ENCODE measurements around the gene SSH3.

SSH3 gene

DNA sequence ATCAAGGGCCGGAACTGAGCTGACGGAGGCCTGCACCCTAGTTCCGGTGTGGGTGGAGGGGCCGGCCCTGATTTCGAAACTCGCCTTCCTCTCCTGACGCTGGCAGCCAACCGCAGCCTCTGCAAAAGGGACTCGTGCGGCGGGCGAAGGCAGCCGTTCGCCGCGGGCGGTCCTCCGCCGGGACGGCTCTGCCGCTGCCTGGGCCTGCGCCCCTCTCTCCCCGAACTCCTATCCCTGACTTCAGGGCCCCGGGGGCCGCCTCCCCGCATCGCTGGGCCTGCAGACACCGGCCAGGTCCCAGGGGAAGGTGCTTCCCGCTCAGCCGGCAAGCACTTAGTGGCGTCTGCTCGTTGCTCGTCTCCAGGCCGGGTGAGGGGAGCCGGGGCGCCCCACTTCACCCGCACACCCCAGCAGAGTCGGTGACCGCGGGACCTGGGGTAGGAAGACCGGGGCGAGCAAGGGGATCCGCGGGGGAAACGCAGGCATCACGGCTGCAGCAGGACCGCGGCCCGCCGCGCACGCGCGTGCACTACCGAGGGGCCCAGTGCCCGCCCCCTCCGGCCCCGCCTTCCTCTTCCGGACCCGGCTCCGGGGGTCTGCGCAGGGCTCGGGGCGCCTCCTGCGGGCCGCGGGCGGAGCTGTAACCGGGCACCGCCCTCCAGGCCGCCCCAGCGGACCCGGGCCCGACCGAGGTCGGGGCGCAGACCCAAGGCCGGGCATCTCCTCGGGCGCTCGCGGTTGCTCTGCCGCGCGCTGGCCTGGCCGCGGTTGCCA lies 14.7 kb upstream of the SSH3 start:
- TF ChIP-seq, protein P1, sequence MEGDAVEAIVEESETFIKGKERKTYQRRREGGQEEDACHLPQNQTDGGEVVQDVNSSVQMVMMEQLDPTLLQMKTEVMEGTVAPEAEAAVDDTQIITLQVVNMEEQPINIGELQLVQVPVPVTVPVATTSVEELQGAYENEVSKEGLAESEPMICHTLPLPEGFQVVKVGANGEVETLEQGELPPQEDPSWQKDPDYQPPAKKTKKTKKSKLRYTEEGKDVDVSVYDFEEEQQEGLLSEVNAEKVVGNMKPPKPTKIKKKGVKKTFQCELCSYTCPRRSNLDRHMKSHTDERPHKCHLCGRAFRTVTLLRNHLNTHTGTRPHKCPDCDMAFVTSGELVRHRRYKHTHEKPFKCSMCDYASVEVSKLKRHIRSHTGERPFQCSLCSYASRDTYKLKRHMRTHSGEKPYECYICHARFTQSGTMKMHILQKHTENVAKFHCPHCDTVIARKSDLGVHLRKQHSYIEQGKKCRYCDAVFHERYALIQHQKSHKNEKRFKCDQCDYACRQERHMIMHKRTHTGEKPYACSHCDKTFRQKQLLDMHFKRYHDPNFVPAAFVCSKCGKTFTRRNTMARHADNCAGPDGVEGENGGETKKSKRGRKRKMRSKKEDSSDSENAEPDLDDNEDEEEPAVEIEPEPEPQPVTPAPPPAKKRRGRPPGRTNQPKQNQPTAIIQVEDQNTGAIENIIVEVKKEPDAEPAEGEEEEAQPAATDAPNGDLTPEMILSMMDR (conservative IDR thresholded peaks at IDR 0.05; ENCODE audit: control insufficient read depth, insufficient read depth, low read depth, low read length): no peak

DNA sequence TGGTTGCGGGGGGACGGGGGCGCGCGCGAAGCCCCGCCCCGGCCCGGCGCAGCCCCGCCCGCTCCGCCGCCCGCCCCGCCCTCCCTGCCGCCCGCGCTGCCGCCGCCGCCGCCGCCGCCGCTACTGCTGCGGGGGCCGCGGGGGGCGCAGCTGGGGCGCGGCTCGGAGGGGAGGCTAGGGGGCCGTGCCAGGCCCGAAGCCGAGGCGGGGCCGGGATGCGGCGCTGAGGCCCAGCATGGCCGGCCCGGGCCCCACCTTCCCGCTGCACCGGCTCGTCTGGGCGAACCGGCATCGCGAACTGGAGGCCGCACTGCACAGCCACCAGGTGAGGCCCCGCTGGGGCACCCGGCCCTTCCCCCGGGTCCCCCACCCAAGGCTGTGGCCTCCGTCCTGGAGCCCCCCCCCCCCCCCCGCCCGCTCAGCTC lies 14.1 kb upstream of the SSH3 start, which contains the start of gene ANKRD13D:
Gene ANKRD13D (plus strand): TSS at position 78 of the 425 bp plus-strand sequence. CDS start 158 bp downstream, at position 236.
- peak within 1 kb of the TSS; percentile 72 for H3K4me3 ChIP-seq (ENCODE audit: control insufficient read depth, low read depth, low read length)
- TF ChIP-seq, protein P1 (conservative IDR thresholded peaks at IDR 0.05; ENCODE audit: control insufficient read depth, insufficient read depth, low read depth, low read length): no peak
- DNase-seq (ENCODE audit: low read depth): no peak

More for the DNA sequence above, 14.7 kb upstream of the SSH3 start:
- peak overlapping the region; percentile 61 for H3K4me3 ChIP-seq (ENCODE audit: control insufficient read depth, low read depth, low read length)
- peak; percentile 82 for DNase-seq (ENCODE audit: low read depth)

DNA sequence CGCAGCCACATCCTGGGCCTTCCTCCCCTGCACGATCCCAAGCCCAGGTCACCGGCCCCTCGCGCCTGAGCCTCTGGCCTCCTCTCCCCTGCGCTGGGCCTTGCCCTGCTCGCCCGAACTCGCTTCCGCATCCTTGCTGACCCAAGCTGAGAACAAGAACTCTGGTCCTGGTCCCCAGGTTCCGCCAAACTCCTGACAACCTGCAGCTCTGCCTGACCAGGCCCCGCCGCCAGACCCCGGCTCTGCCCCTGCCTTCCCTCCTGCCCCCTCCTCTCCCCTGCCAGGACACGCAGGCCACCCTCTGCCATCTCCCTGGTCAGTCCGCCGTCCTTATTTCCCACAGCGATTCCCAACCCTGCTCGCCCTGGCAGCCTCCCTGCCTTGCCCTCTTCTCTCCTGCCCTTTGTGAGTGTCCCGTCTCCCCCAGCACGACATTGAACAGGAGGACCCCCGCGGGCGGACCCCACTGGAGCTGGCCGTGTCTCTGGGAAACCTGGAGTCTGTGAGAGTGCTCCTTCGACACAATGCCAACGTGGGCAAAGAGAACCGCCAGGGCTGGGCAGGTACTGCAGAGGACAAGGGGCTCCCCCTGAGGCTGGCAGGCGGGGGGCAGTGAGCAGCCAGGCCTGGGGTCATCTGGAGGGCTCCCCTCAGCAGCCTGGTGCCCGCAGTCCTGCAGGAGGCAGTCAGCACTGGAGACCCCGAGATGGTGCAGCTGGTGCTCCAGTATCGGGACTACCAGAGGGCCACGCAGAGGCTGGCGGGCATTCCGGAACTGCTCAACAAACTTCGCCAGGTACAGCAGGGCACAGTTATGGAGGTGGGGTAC lies 13.5 kb upstream of the SSH3 start:
- TF ChIP-seq, protein P1 (conservative IDR thresholded peaks at IDR 0.05; ENCODE audit: control insufficient read depth, insufficient read depth, low read depth, low read length): no peak
- no peak for DNase-seq (ENCODE audit: low read depth)
- H3K4me3 ChIP-seq (ENCODE audit: control insufficient read depth, low read depth, low read length): peak overlapping the region; percentile 72

DNA sequence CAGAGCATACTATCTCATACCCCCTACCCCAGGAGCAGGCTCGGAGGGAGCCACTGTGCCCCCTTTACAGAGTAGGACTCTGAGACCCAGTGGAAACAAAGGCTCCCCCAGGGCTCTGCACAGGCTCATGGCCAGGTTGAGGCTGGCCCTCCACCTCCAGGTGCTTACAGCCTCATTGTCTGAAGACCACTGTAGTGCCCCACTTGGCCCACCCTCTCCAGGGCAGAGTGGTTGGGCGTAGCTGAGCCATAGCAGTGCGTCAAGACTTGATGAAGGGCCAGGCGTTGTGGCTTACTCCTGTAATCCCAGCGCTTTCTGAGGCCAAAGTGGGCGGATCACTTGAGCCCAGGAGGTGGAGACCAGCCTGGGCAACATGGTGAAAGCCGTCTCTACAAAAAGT lies 12.5 kb upstream of the SSH3 start:
- DNase-seq (ENCODE audit: low read depth): peak; percentile 89
- H3K4me3 ChIP-seq (ENCODE audit: control insufficient read depth, low read depth, low read length): no peak overlapping the region
- TF ChIP-seq, protein P1 (conservative IDR thresholded peaks at IDR 0.05; ENCODE audit: control insufficient read depth, insufficient read depth, low read depth, low read length): no peak

DNA sequence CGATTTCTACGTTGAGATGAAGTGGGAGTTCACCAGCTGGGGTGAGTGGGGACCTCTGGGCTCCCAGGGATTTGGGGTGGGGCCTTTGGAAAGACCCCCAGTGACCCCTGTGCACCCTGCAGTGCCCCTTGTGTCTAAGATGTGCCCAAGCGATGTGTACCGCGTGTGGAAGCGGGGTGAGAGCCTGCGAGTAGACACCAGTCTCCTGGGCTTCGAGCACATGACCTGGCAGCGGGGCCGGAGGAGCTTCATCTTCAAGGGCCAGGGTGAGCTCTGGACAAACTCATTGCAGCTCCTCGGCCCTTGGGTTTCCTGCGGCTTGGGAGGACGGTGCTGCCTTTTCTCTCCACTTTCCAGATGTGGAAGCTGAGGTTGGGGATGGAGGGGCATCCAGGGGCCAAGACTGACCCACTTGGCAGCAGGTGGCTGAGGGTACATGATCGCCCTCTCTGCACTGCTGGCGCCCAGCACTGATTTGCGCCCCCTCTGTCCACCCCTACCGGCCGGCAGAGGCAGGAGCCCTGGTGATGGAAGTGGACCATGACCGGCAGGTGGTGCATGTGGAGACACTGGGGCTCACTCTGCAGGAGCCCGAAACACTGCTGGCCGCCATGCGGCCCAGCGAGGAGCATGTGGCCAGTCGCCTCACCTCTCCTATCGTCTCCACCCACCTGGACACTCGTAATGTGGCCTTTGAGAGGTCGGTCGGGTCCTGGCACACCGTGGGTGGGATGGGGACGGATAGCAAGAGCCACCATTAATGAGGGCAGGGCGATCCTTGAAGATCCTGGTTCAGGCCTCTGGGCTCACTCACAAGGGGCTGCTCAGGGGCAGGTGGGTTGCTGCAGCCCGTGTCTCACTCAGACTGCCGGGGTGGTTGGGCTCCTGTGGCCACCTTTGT lies 11.6 kb upstream of the SSH3 start:
- H3K4me3 ChIP-seq (ENCODE audit: control insufficient read depth, low read depth, low read length): no peak overlapping the region
- TF ChIP-seq, protein P1 (conservative IDR thresholded peaks at IDR 0.05; ENCODE audit: control insufficient read depth, insufficient read depth, low read depth, low read length): no peak
- no peak for DNase-seq (ENCODE audit: low read depth)

DNA sequence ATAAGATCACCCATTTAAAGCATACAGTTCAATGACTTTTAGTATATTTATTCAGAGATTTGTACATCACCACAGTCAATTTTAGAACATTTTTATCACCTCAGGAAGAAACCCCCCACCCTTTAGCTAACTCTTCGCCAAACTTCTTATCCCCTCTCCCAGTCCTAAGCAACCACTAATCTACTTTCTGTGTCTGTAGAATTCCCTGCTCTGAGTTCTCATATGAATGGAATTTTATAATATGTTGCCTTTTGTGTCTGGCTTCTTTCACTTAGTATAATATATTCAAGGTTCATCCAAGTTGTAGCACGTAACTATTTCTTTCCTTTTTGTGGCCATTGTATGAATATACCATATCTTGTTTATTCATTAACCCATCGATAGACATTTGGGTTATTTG lies 10.7 kb upstream of the SSH3 start:
- H3K4me3 ChIP-seq (ENCODE audit: control insufficient read depth, low read depth, low read length): no peak overlapping the region
- TF ChIP-seq, protein P1 (conservative IDR thresholded peaks at IDR 0.05; ENCODE audit: control insufficient read depth, insufficient read depth, low read depth, low read length): no peak
- DNase-seq (ENCODE audit: low read depth): no peak
